ENCODE results near the gene ACTN1.

Gene ACTN1

DNA sequence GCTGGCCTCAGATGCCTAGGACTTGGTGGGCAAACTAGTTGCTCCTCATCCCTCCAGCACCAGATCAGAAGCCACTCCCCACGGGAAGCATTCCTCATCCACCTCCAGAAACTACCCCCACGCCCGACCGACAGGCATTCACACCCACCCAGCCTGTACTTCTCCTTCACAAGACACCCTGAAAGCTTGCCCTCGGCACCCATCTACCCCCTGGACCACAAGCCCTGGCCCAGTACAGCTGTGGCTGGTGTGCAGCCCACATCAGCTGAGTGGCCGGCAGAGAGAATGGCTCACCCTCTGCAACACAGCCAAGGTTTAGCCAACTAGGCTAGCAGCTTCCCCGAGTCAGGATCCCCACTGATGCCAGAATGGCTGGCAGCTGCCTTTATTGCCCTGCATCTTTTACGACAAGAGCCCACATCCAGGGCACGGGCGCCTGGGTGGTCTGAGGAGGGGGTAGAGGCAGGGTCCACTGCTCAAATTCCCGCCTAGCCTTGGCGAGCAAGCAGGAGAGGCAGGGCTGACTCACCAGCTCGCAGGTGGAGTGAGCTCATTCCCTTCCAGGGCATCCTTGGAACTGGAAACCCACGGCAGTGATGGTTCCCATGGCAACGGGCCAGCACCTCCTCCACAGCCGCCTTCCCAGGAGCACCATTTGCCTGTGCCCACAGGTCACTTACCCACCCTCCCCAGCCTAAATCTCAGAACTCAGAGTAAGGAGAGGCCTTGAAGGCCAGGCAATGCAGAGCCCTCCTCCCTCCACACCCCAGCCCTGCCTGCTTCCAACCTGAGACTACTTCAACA lies 17.1 kb downstream of the ACTN1 start:
- no peak for DNase-seq (ENCODE audit: low spot score)
- no peak for TF ChIP-seq CTCF (IDR thresholded peaks at IDR 0.05; ENCODE audit: extremely low read depth, insufficient read depth, missing control alignments)
- in situ Hi-C loops (cut with MboI; ENCODE audit: low pct_unique_long_range_greater_than_20kb, low sequenced_read_pairs, unreplicated experiment), result no loop called here

DNA sequence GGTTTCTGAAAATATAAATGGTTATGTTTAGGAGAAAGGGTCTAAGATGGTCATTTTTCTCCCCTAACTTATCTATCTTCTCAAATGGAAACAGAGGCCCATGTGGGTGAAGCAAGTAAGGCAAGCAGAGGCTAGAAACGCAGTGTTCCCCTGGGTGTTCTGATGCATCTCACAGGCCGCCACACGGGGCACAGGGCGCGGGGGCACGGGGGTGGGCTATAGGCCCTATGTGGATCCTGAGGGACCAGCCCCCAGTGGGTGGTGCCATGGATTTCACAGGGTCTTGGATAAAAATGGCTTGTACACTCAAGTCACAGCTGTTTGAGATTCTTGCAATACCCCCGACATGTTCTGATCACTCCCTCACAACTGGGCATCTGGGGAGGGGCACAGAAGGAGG lies 17.7 kb downstream of the ACTN1 start:
- no peak for TF ChIP-seq CTCF (IDR thresholded peaks at IDR 0.05; ENCODE audit: extremely low read depth, insufficient read depth, missing control alignments)
- in situ Hi-C loops (cut with MboI; ENCODE audit: low pct_unique_long_range_greater_than_20kb, low sequenced_read_pairs, unreplicated experiment), result no loop called here
- DNase-seq (ENCODE audit: low spot score), result no peak

DNA sequence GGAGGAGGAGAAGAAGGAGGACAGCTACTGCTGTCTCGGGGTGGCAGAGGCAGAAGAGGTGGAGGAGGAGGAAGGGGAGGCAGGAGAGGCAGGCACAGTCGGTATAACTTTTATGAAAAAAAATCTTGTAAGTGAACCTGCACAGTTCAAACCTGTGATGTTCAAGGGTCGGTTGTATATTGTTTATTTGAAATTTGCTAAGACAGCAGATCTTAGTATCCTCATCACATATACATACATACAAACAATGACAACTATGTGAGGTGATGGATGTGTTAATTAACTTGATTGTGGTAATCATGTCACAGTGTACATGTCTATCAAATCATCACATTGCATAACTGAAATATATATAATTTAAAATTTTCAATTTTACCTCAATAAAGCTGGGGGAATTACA lies 19.0 kb downstream of the ACTN1 start:
- DNase-seq (ENCODE audit: low spot score), result no peak
- in situ Hi-C loops (cut with MboI; ENCODE audit: low pct_unique_long_range_greater_than_20kb, low sequenced_read_pairs, unreplicated experiment), result no loop called here
- TF ChIP-seq CTCF (IDR thresholded peaks at IDR 0.05; ENCODE audit: extremely low read depth, insufficient read depth, missing control alignments), result no peak

GRCh38 chr14:68959035-68959434 lies 20.1 kb downstream of the ACTN1 start:
- no peak for TF ChIP-seq CTCF (IDR thresholded peaks at IDR 0.05; ENCODE audit: extremely low read depth, insufficient read depth, missing control alignments)
- in situ Hi-C loops (cut with MboI; ENCODE audit: low pct_unique_long_range_greater_than_20kb, low sequenced_read_pairs, unreplicated experiment), result no loop called here
- DNase-seq (ENCODE audit: low spot score), result no peak

GRCh38 chr14:68958553-68958952 lies 20.5 kb downstream of the ACTN1 start:
- in situ Hi-C loops (cut with MboI; ENCODE audit: low pct_unique_long_range_greater_than_20kb, low sequenced_read_pairs, unreplicated experiment), result no loop called here
- no peak for TF ChIP-seq CTCF (IDR thresholded peaks at IDR 0.05; ENCODE audit: extremely low read depth, insufficient read depth, missing control alignments)

DNA sequence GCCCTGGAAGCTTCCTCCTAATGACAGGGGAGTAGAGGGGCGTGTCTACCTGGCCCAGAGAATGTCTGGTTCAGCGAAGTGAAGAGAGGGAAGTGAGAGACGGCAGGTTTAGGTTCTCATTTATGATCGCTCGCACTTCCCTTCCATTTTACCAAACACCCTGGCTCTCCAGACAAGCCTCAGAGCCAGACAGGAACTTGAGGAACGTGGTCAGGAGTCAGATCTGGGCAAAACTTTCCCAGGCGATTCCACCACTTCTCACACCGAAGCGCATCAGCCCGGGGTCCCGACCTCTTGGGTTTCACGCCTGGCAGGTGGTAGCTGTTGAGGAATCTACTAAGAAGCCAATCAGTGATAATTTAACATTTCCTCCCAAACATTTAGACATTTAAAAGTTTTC lies 21.3 kb downstream of the ACTN1 start:
- TF ChIP-seq CTCF (IDR thresholded peaks at IDR 0.05; ENCODE audit: extremely low read depth, insufficient read depth, missing control alignments), result no peak
- no peak for DNase-seq (ENCODE audit: low spot score)
- in situ Hi-C loops (cut with MboI; ENCODE audit: low pct_unique_long_range_greater_than_20kb, low sequenced_read_pairs, unreplicated experiment), result no loop called here

More at GRCh38 chr14:68958553-68958952, 20.5 kb downstream of the ACTN1 start:
- no peak for DNase-seq (ENCODE audit: low spot score)

Data from GM13977 (cell line).